ENCODE measurements around the gene GPR143.

The GPR143 gene

GRCh38 chrX:9767375-9767774, 1.7 kb upstream of the GPR143 start:
- DNase-seq: no peak

GRCh38 chrX:9765072-9765736, 443 bp downstream of the GPR143 start:
- DNase-seq: no peak

- DNase-seq: no peak
Measured at GRCh38 chrX:9759337-9759736, 6.3 kb downstream of the GPR143 start.

- DNase-seq: no peak
Measured at GRCh38 chrX:9758021-9758638, 7.5 kb downstream of the GPR143 start.

- DNase-seq: no peak
Measured at GRCh38 chrX:9757366-9757765, 8.3 kb downstream of the GPR143 start.

GRCh38 chrX:9749146-9749692, 16.4 kb downstream of the GPR143 start:
- DNase-seq: no peak

GRCh38 chrX:9747644-9748043, 18.0 kb downstream of the GPR143 start:
- DNase-seq: no peak

GRCh38 chrX:9746148-9746888, 19.3 kb downstream of the GPR143 start:
- DNase-seq: no peak

- DNase-seq: no peak
Measured at GRCh38 chrX:9745417-9746115, 20.1 kb downstream of the GPR143 start.

- DNase-seq: no peak
Measured at GRCh38 chrX:9739130-9739529, 26.5 kb downstream of the GPR143 start.

GRCh38 chrX:9738151-9738550, 27.5 kb downstream of the GPR143 start:
- DNase-seq: no peak

GRCh38 chrX:9737363-9737762, 28.3 kb downstream of the GPR143 start:
- no peak for DNase-seq

- no peak for DNase-seq
Measured at GRCh38 chrX:9730752-9731151, 34.9 kb downstream of the GPR143 start.

GRCh38 chrX:9730078-9730477, 35.6 kb downstream of the GPR143 start:
- no peak for DNase-seq

- DNase-seq: no peak
Measured at GRCh38 chrX:9729171-9729885, 36.3 kb downstream of the GPR143 start.

- no peak for DNase-seq
Measured at GRCh38 chrX:9728261-9728660, 37.4 kb downstream of the GPR143 start.

- DNase-seq: no peak
Measured at GRCh38 chrX:9724711-9725110, 40.9 kb downstream of the GPR143 start.

GRCh38 chrX:9717376-9717775, 48.3 kb downstream of the GPR143 start:
- DNase-seq: no peak

- DNase-seq: no peak
Measured at GRCh38 chrX:9710332-9710731, 55.3 kb downstream of the GPR143 start.

- DNase-seq: peak; percentile 86
Measured at GRCh38 chrX:9708923-9709553, 56.6 kb downstream of the GPR143 start.

- DNase-seq: no peak
Measured at GRCh38 chrX:9708086-9708485, 57.6 kb downstream of the GPR143 start.
